ENCODE results near the gene TMEM45B. TPM values are rescaled to one million over a fixed set of nuclear protein-coding genes. Genes with fewer than 3 reads are reported as not detected.
A peak's percentile ranks its signal among the peaks of the same experiment; 100 is the strongest.
"Not testable (repeated sequence)": the region's sequence is repeated elsewhere in the genome, so short reads cannot be mapped to it uniquely, and the experiment has no call there.

Gene TMEM45B
- total RNA-seq, 2 donors from 2014 or later, result 4.4 to 4.8 TPM

GRCh38 chr11:129790106-129790505 lies 25.5 kb upstream of the TMEM45B start:
- H3K4me3 Mint-ChIP-seq, result no peak overlapping the region

GRCh38 chr11:129791515-129791914 lies 24.1 kb upstream of the TMEM45B start:
- no peak for ATAC-seq
- Mint-ChIP-seq H3K27me3 (no peaks in the 10 kb centered on the region), H3K4me3 (no peak overlapping the region), H3K4me1 (peaks cover 20% of the 10 kb centered on the region), H3K36me3 (ENCODE audit: low read depth) (no peaks in the 10 kb centered on the region), H3K27ac (no peak overlapping the region)
- H3K9me3 ChIP-seq (ENCODE audit: control insufficient read depth, low read length, poor library complexity, severe bottlenecking), result peaks cover 4% of the 10 kb centered on the region
- no peak for DNase-seq

More at GRCh38 chr11:129790106-129790505, 25.5 kb upstream of the TMEM45B start:
- H3K9me3 ChIP-seq (ENCODE audit: control insufficient read depth, low read length, poor library complexity, severe bottlenecking), result peaks cover 3% of the 10 kb centered on the region
- no peak for ATAC-seq
- Mint-ChIP-seq H3K27ac (peak overlapping the region; percentile 56), H3K27me3 (no peaks in the 10 kb centered on the region), H3K36me3 (ENCODE audit: low read depth) (no peaks in the 10 kb centered on the region), H3K4me1 (peaks cover 28% of the 10 kb centered on the region)
- DNase-seq, result no peak

GRCh38 chr11:129792663-129793062 lies 23.0 kb upstream of the TMEM45B start:
- no peaks in the 10 kb centered on the region for H3K36me3 Mint-ChIP-seq (ENCODE audit: low read depth)
- DNase-seq (no peak), ATAC-seq (no peak)
- no peaks in the 10 kb centered on the region for H3K27me3 Mint-ChIP-seq
- no peak overlapping the region for H3K4me3 Mint-ChIP-seq
- peak overlapping the region; percentile 3 for H3K27ac Mint-ChIP-seq
- H3K9me3 ChIP-seq (ENCODE audit: control insufficient read depth, low read length, poor library complexity, severe bottlenecking), result peaks cover 4% of the 10 kb centered on the region
- peaks cover 22% of the 10 kb centered on the region for H3K4me1 Mint-ChIP-seq

- Mint-ChIP-seq H3K4me3 (no peak overlapping the region), H3K27ac (no peak overlapping the region), H3K36me3 (ENCODE audit: low read depth) (peaks cover 6% of the 10 kb centered on the region), H3K27me3 (no peaks in the 10 kb centered on the region), H3K4me1 (peaks cover 27% of the 10 kb centered on the region)
- no peak for ATAC-seq
- peaks cover 4% of the 10 kb centered on the region for H3K9me3 ChIP-seq (ENCODE audit: control insufficient read depth, low read length, poor library complexity, severe bottlenecking)
- no peak for DNase-seq
Observed at GRCh38 chr11:129795089-129795488, 20.6 kb upstream of the TMEM45B start.

DNA sequence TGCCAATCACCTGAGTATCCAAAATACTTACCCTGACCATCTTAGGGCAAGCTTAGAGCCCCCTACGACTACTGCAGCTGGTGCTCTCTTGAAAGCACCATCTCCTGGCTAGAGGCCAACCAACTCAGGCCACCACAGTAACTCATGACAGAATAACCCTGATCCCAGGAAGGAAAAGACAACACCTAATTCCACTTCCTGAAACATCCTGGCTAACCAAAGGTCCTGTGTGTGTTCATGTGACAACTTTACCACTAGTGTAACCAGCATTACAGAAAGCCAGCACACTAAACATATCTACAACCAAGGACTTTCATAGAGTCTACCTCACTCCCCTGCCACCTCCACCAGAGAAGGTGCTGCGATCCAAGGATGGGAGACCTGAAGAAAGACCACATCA lies 17.4 kb upstream of the TMEM45B start:
- ATAC-seq, result no peak

GRCh38 chr11:129800162-129800561 lies 15.5 kb upstream of the TMEM45B start:
- DNase-seq; H3K4me3 Mint-ChIP-seq; H3K9me3 ChIP-seq (ENCODE audit: control insufficient read depth, low read length, poor library complexity, severe bottlenecking); H3K27me3 Mint-ChIP-seq; H3K36me3 Mint-ChIP-seq (ENCODE audit: low read depth); H3K27ac Mint-ChIP-seq; ATAC-seq: not testable (repeated sequence)
- peaks cover 36% of the 10 kb centered on the region for H3K4me1 Mint-ChIP-seq

More for the DNA sequence above, 17.4 kb upstream of the TMEM45B start:
- Mint-ChIP-seq H3K36me3 (ENCODE audit: low read depth) (peaks cover 8% of the 10 kb centered on the region), H3K27ac (no peak overlapping the region), H3K4me1 (peaks cover 24% of the 10 kb centered on the region), H3K4me3 (no peak overlapping the region), H3K27me3 (no peaks in the 10 kb centered on the region)
- DNase-seq, result no peak
- H3K9me3 ChIP-seq (ENCODE audit: control insufficient read depth, low read length, poor library complexity, severe bottlenecking), result peaks cover 4% of the 10 kb centered on the region

- ATAC-seq (no peak), DNase-seq (no peak)
- Mint-ChIP-seq H3K27me3 (no peaks in the 10 kb centered on the region), H3K27ac (no peak overlapping the region), H3K4me3 (no peak overlapping the region), H3K4me1 (peaks cover 36% of the 10 kb centered on the region), H3K36me3 (ENCODE audit: low read depth) (peaks cover 8% of the 10 kb centered on the region)
- no peaks in the 10 kb centered on the region for H3K9me3 ChIP-seq (ENCODE audit: control insufficient read depth, low read length, poor library complexity, severe bottlenecking)
Observed at GRCh38 chr11:129800655-129801054, 15.0 kb upstream of the TMEM45B start.

- peak overlapping the region; percentile 69 for H3K4me3 Mint-ChIP-seq
- H3K4me1 Mint-ChIP-seq, result peaks cover 34% of the 10 kb centered on the region
- ATAC-seq (no peak), DNase-seq (no peak)
- no peaks in the 10 kb centered on the region for H3K9me3 ChIP-seq (ENCODE audit: control insufficient read depth, low read length, poor library complexity, severe bottlenecking)
- no peaks in the 10 kb centered on the region for H3K27me3 Mint-ChIP-seq
- peaks cover 8% of the 10 kb centered on the region for H3K36me3 Mint-ChIP-seq (ENCODE audit: low read depth)
- H3K27ac Mint-ChIP-seq, result peak overlapping the region; percentile 72
Observed at GRCh38 chr11:129803533-129803932, 12.1 kb upstream of the TMEM45B start.

GRCh38 chr11:129804012-129804411 lies 11.6 kb upstream of the TMEM45B start:
- Mint-ChIP-seq H3K4me3 (peak overlapping the region; percentile 69), H3K36me3 (ENCODE audit: low read depth) (peaks cover 5% of the 10 kb centered on the region), H3K4me1 (peaks cover 34% of the 10 kb centered on the region), H3K27me3 (no peaks in the 10 kb centered on the region), H3K27ac (peak overlapping the region; percentile 72)
- no peaks in the 10 kb centered on the region for H3K9me3 ChIP-seq (ENCODE audit: control insufficient read depth, low read length, poor library complexity, severe bottlenecking)
- no peak for DNase-seq
- peak; percentile 57 for ATAC-seq

- not testable (repeated sequence) for H3K36me3 Mint-ChIP-seq (ENCODE audit: low read depth); H3K4me3 Mint-ChIP-seq; ATAC-seq; DNase-seq; H3K27me3 Mint-ChIP-seq; H3K9me3 ChIP-seq (ENCODE audit: control insufficient read depth, low read length, poor library complexity, severe bottlenecking); H3K27ac Mint-ChIP-seq
- peaks cover 20% of the 10 kb centered on the region for H3K4me1 Mint-ChIP-seq
Observed at GRCh38 chr11:129808241-129808640, 7.4 kb upstream of the TMEM45B start.

DNA sequence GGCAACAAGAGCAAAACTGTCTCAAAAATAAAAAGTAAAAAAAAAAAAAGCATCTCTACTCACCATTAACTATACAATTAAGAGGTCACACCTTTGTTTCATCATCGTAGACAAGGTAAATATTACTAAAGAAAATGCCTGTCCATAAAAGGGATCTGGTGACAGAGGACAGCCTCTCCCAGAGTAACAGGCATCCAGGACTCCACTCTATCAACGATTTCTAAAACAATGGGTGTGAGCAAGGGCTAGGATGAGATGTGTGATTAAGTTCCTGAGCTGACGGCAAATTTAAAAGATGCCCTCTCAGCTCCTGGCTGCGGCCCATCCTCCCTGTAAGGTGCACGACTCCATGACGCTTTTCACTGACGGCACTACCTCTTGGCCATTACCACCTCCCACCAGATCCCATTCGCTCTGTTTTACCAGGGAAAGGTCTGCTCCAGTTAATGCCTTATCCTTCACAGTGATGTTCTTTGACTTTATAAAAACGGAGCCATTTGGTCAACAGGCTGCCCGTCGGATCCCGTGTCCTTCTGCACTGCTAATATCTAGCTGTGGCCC lies 2.3 kb upstream of the TMEM45B start:
- no peaks in the 10 kb centered on the region for H3K9me3 ChIP-seq (ENCODE audit: control insufficient read depth, low read length, poor library complexity, severe bottlenecking)
- no peak for ATAC-seq
- peaks cover 14% of the 10 kb centered on the region for H3K27me3 Mint-ChIP-seq
- peak overlapping the region; percentile 87 for H3K4me3 Mint-ChIP-seq
- DNase-seq, result no peak
- peak overlapping the region; percentile 85 for H3K27ac Mint-ChIP-seq
- peaks cover 19% of the 10 kb centered on the region for H3K4me1 Mint-ChIP-seq
- no peaks in the 10 kb centered on the region for H3K36me3 Mint-ChIP-seq (ENCODE audit: low read depth)

- Mint-ChIP-seq H3K36me3 (ENCODE audit: low read depth) (no peaks in the 10 kb centered on the region), H3K27ac (peak overlapping the region; percentile 85), H3K4me3 (peak overlapping the region; percentile 87), H3K4me1 (peaks cover 24% of the 10 kb centered on the region), H3K27me3 (peaks cover 14% of the 10 kb centered on the region)
- no peaks in the 10 kb centered on the region for H3K9me3 ChIP-seq (ENCODE audit: control insufficient read depth, low read length, poor library complexity, severe bottlenecking)
- ATAC-seq (peak; percentile 85), DNase-seq (peak; percentile 37 to 71 (median 58))
Observed at GRCh38 chr11:129814244-129815014, 1.2 kb upstream of the TMEM45B start.

GRCh38 chr11:129817534-129818051 lies 1.9 kb downstream of the TMEM45B start:
- H3K9me3 ChIP-seq (ENCODE audit: control insufficient read depth, low read length, poor library complexity, severe bottlenecking), result no peaks in the 10 kb centered on the region
- H3K4me1 Mint-ChIP-seq, result peaks cover 25% of the 10 kb centered on the region
- H3K4me3 Mint-ChIP-seq, result no peak overlapping the region
- ATAC-seq, result no peak
- H3K27me3 Mint-ChIP-seq, result peaks cover 14% of the 10 kb centered on the region
- H3K27ac Mint-ChIP-seq, result peak overlapping the region; percentile 37
- H3K36me3 Mint-ChIP-seq (ENCODE audit: low read depth), result no peaks in the 10 kb centered on the region
- no peak for DNase-seq
